K562 (cell line): ENCODE results near the gene CDC123. TPM values are rescaled to one million over a fixed set of nuclear protein-coding genes. Genes with fewer than 3 reads are reported as not detected.
"Not testable (repeated sequence)": the region's sequence is repeated elsewhere in the genome, so short reads cannot be mapped to it uniquely, and the experiment has no call there.

Source experiments
- ATAC-seq: fragments of 200-7000 bp; cut with Tn5 transposase; 3 replicates; pipeline ENCODE4 v1.9.1; 2020; ENCODE audit warnings: moderate library complexity
- BruUV-seq: library from RNA; stranded (reverse); fragments of 400-500 nt; replicated peaks from 2 replicates; lab custom pipeline; 2021; lab: Mats Ljungman, UMichigan
- CTCF ChIA-PET: fragments of 300-600 bp; formaldehyde crosslinking; extraction: SDS; loops from one replicate; lab custom pipeline; 2021; ENCODE audit warnings: low intra/inter-chr PET ratio; lab: Yijun Ruan, JAX
- POLR2A ChIA-PET: fragments of 300-600, 350-650 bp; sonication (Branson Sonifier 250); formaldehyde crosslinking; extraction: SDS; loops from one replicate; lab custom pipeline; 2021; ENCODE audit warnings: antibody characterized with exemption, inconsistent platforms; lab: Yijun Ruan, JAX
- DNase-seq, 4 experiments: peaks; one replicate each; pipeline versions ENCODE4 v3.0.0 to v3.0.0-alpha.2; 2011 to 2018; ENCODE audit warnings: low spot score in 3 of 4, mixed read lengths in 3 of 4; ENCODE audit errors: extremely low read depth in 1 of 4
- FAIRE-seq: peaks from 2 replicates; lab custom pipeline; 2011; peaks lifted over from hg19 to GRCh38; lab: Jason Lieb, UNC
- H2AFZ ChIP-seq: 2 replicates; pipeline ENCODE4 v1.6.0; 2011; ENCODE audit warnings: low read depth, low read length, control low read depth, inconsistent platforms
- H3K27ac ChIP-seq: fragments of 200-600 bp; 3 replicates; pipeline ENCODE4 v1.8.0; 2011; ENCODE audit warnings: low read depth, mild to moderate bottlenecking, control low read depth, inconsistent platforms, low read length, moderate library complexity, mixed read lengths; ENCODE audit errors: extremely low read depth
- H3K27me3 ChIP-seq, 2 experiments: fragments of 300-600 bp in 1 of 2; 2 replicates in 1 of 2; 3 replicates in 1 of 2; pipeline versions ENCODE4 v1.6.0 to v1.8.0; 2011; ENCODE audit warnings: inconsistent platforms in 2 of 2, low read length in 2 of 2, mild to moderate bottlenecking in 1 of 2, mixed read lengths in 1 of 2, moderate library complexity in 1 of 2; ENCODE audit not compliant: control insufficient read depth in 2 of 2, insufficient read depth in 2 of 2
- H3K36me3 ChIP-seq: fragments of 300-600 bp; 3 replicates; pipeline ENCODE4 v1.8.0; 2011; ENCODE audit warnings: mild to moderate bottlenecking, low read length, inconsistent platforms; ENCODE audit not compliant: control insufficient read depth, insufficient read depth
- H3K4me1 ChIP-seq, 2 experiments: fragments of 200-600 bp in 1 of 2; replicated peaks in 1 of 2; 2 replicates in 1 of 2; 3 replicates in 1 of 2; pipeline versions ENCODE4 v1.5.1 to v1.8.0; 2011; ENCODE audit warnings: inconsistent platforms in 2 of 2, low read length in 2 of 2, mild to moderate bottlenecking in 1 of 2, mixed read lengths in 1 of 2, moderate library complexity in 1 of 2; ENCODE audit not compliant: control insufficient read depth in 2 of 2, insufficient read depth in 2 of 2
- H3K4me2 ChIP-seq: 2 replicates; pipeline ENCODE4 v1.6.1; 2011; ENCODE audit warnings: low read length, control low read depth, inconsistent platforms, mixed read lengths; ENCODE audit not compliant: insufficient read depth
- H3K4me3 ChIP-seq: fragments of 200-600 bp; sonication (generic), shearing (Covaris generic); 2 replicates; pipeline ENCODE4 v1.5.1; 2016; ENCODE audit warnings: control low read depth, inconsistent platforms
- H3K79me2 ChIP-seq: fragments of 200-600 bp; 3 replicates; pipeline ENCODE4 v1.8.0; 2011; ENCODE audit warnings: low read length, inconsistent platforms; ENCODE audit not compliant: control insufficient read depth, insufficient read depth
- H3K9ac ChIP-seq, 2 experiments: 2 replicates each; pipeline versions ENCODE4 v1.6.0 to v1.6.1; 2011; ENCODE audit warnings: low read depth in 2 of 2, low read length in 2 of 2, control low read depth in 1 of 2, inconsistent platforms in 1 of 2, mild to moderate bottlenecking in 1 of 2, mixed read lengths in 1 of 2; ENCODE audit not compliant: insufficient read depth in 1 of 2
- H3K9me1 ChIP-seq: one replicate; pipeline ENCODE4 v1.6.0; 2011; ENCODE audit warnings: inconsistent platforms, mild to moderate bottlenecking, low read length, moderate library complexity; ENCODE audit not compliant: control insufficient read depth, insufficient read depth
- H3K9me3 ChIP-seq: replicated peaks from 2 replicates; pipeline ENCODE4 v1.5.1; 2011; ENCODE audit warnings: low read depth, low read length, inconsistent platforms; ENCODE audit not compliant: control insufficient read depth, insufficient read depth
- H4K20me1 ChIP-seq: replicated peaks from 2 replicates; pipeline ENCODE4 v1.6.1; 2011; ENCODE audit warnings: low read length, inconsistent platforms, mixed read lengths; ENCODE audit not compliant: control insufficient read depth, insufficient read depth
- ATF6 ChIP-seq: sonication (generic); formaldehyde crosslinking; IDR thresholded peaks from 2 replicates; pipeline ENCODE4 v1.4.0; 2020; ENCODE audit warnings: mild to moderate bottlenecking, missing genetic modification reagents
- FOXP1 ChIP-seq: sonication (generic); formaldehyde crosslinking; IDR thresholded peaks from 2 replicates; pipeline ENCODE4 v1.8.0; 2022; ENCODE audit warnings: mild to moderate bottlenecking, missing genetic modification reagents
- HMG20A ChIP-seq: fragments of 450-650 bp; formaldehyde crosslinking; conservative IDR thresholded peaks from 2 replicates; pipeline ENCODE4 v1.4.0; 2020; ENCODE audit warnings: mild to moderate bottlenecking, mixed read lengths
- JUND ChIP-seq, 2 experiments: IDR thresholded peaks; 2 replicates in 1 of 2; 3 replicates in 1 of 2; pipeline ENCODE4 v1.6.1; 2011; ENCODE audit warnings: borderline replicate concordance in 2 of 2, low read depth in 2 of 2, low read length in 2 of 2, improper control_type of control experiment in 1 of 2, missing biosample characterization in 1 of 2, missing genetic modification characterization in 1 of 2, missing genetic modification reagents in 1 of 2
- NCOA2 ChIP-seq, 2 experiments: fragments of 450-650 bp; IDR thresholded peaks; 2 replicates each; pipeline ENCODE4 v1.6.1; 2018; ENCODE audit warnings: mild to moderate bottlenecking in 2 of 2, moderate library complexity in 1 of 2; ENCODE audit not compliant: partially characterized antibody in 2 of 2
- ZKSCAN3 ChIP-seq: fragments of 250-450 bp; sonication (Bioruptor Pico); IDR thresholded peaks from 2 replicates; pipeline ENCODE4 v1.4.0; 2020
- ZNF707 ChIP-seq: fragments of 250-450 bp; sonication (Bioruptor Pico); conservative IDR thresholded peaks from 2 replicates; pipeline ENCODE4 v1.8.0; 2022; ENCODE audit warnings: inconsistent platforms, mild to moderate bottlenecking, moderate library complexity
- WGBS: fragments of 100-300 bp; shearing (Covaris generic); methylation state at CpG from one replicate; pipeline ENCODE4 v1.1.6; 2016; ENCODE audit warnings: low coverage, mixed read lengths; ENCODE audit not compliant: insufficient coverage; ENCODE audit errors: missing lambda C conversion rate; 5-methylcytosine and 5-hydroxymethylcytosine counted together
- in situ Hi-C: fragments of 300-500 bp; cut with MboI; formaldehyde crosslinking; loops from 4 replicates; pipeline ENCODE4 v1.15.0; 2018; ENCODE audit warnings: inconsistent platforms, mixed read lengths
- intact Hi-C: fragments of 100-400 bp; cut with micrococcal nuclease; formaldehyde crosslinking; loops from 2 replicates; pipeline ENCODE4 v1.14.2; 2022
- polyA plus RNA-seq, 8 experiments: library from polyadenylated mRNA; depleted of rRNA in 4 of 8; stranded (reverse) in 5 of 8; unstranded in 3 of 8; fragments of >200 nt; fragmentation: Nextera tagmentation in 2 of 8; fragmentation: Illumina TruSeq in 1 of 8; extraction: Ambion mirVana in 2 of 8; extraction: Trizol in 1 of 8; gene quantifications; 2 replicates each; pipeline versions ENCODE4 v1.2.1 to v1.2.3, GENCODE V29; 2011 to 2014; ENCODE audit warnings: inconsistent platforms in 1 of 8, missing spikeins in 1 of 8
- total RNA-seq, 7 experiments: library from RNA; depleted of rRNA in 6 of 7; stranded (reverse); fragments of >200 nt in 6 of 7; fragmentation: Illumina TruSeq in 2 of 7; extraction: Trizol in 2 of 7; gene quantifications; 2 replicates each; pipeline versions ENCODE4 v1.2.1 to v1.2.3, GENCODE V29; 2011 to 2021; ENCODE audit warnings: low replicate concordance in 1 of 7
- TF ChIP-seq, protein P1 (sequence below): fragments of 250-450 bp; sonication (Bioruptor Pico); IDR thresholded peaks from 2 replicates; pipeline ENCODE4 v1.5.0; 2020; ENCODE audit warnings: mild to moderate bottlenecking
- TF ChIP-seq, protein P2 (sequence below): fragments of 250-450 bp; sonication (Bioruptor Pico); IDR thresholded peaks from 2 replicates; pipeline ENCODE4 v1.8.0; 2021; ENCODE audit warnings: moderate library complexity, mild to moderate bottlenecking, inconsistent platforms

CDC123 gene
- total and polyA plus RNA-seq, 9 of the 15 experiments (the other 6 are each of a cell fraction or from before 2014, with no cell fraction given): 137 to 288 (median 175) TPM

DNA sequence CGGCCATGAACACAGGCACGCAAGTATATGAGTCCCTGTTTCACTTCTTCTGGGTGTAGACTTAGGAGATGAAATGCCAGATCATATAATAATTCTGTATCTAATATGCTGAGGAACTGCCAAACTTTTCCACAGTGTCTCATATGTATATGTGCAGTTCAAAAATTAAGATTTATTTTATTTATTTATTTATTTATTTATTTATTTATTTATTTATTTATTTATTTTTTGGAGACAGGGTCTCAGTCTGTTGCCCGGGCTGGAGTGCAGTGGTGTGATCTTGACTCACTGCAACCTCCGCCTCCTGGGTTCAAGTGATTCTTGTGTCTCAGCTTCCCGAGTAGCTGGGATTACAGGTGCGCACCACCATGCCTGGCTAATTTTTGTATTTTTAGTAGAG is 24.5 kb upstream of the CDC123 start:
- H3K4me1 ChIP-seq, H4K20me1 ChIP-seq, intact Hi-C loops, CTCF ChIA-PET, H3K4me3 ChIP-seq, H3K27me3 ChIP-seq, H3K27ac ChIP-seq, H3K79me2 ChIP-seq, H2AFZ ChIP-seq, H3K9me1 ChIP-seq, in situ Hi-C loops, DNase-seq, ATAC-seq, H3K4me2 ChIP-seq, POLR2A ChIA-PET, H3K9ac ChIP-seq, H3K9me3 ChIP-seq, BruUV-seq, FAIRE-seq: not testable (repeated sequence)
- 98% methylated on average over 6 of the region's 6 CpGs for WGBS
- H3K36me3 ChIP-seq: peaks cover 83% of the 10 kb centered on the region

DNA sequence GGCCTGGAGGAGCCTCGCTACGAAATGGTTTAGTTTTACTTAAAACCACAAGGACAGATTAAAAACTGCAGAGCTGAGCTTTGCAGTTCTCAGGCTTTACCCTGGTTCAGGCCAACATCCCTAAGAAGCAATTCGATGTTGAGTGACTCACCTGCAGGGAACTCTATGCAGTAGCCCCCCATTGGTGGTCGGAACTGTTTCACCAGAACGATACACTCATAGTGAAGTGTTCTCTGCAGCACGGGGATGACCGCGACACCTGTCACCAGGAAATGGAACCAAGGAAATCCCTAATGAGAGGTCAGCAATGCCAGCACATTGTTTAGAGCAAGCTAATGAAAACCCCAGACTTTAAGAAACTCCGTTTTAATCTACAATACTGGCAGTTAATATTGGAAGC is 18.3 kb upstream of the CDC123 start:
- H3K27ac ChIP-seq: no peak overlapping the region
- H3K79me2 ChIP-seq: no peaks in the 10 kb centered on the region
- H2AFZ ChIP-seq: no peak overlapping the region
- H3K4me1 ChIP-seq: no peaks in the 10 kb centered on the region
- no peak overlapping the region for H3K4me2 ChIP-seq
- DNase-seq: no peak
- no peak for ATAC-seq
- H3K9ac ChIP-seq: no peak overlapping the region
- peaks cover 80% of the 10 kb centered on the region; the same call in 2 of the 3 replicates for H3K36me3 ChIP-seq
- WGBS: 94% methylated on average over 9 of the region's 9 CpGs
- POLR2A ChIA-PET: interaction anchor here (0.6 kb wide), 1 partner anchor 12 kb away, joined by 3 read pairs; no protein-coding TSS in a partner anchor
- no peak overlapping the region for H3K4me3 ChIP-seq
- BruUV-seq: no TSS peak
- in situ Hi-C loops (no loop called here), intact Hi-C loops (no loop called here)
- no peak for FAIRE-seq
- H3K27me3 ChIP-seq: no peaks in the 10 kb centered on the region
- H3K9me3 ChIP-seq: no peaks in the 10 kb centered on the region
- no peaks in the 10 kb centered on the region for H3K9me1 ChIP-seq
- CTCF ChIA-PET: no interaction called here
- no peaks in the 10 kb centered on the region for H4K20me1 ChIP-seq
- TF ChIP-seq FOXP1 (CRISPR knock-in tag) (no peak), HMG20A (CRISPR knock-in tag) (no peak), ZNF707 (CRISPR knock-in tag) (no peak), ZKSCAN3 (CRISPR knock-in tag) (no peak), JUND (IDR thresholded peaks at IDR 0.05; ENCODE audit: borderline replicate concordance, low read depth, low read length) (no peak), JUND (tag; IDR thresholded peaks at IDR 0.05; ENCODE audit: borderline replicate concordance, low read depth, low read length) (no peak), ATF6 (CRISPR knock-in tag) (no peak), NCOA2 (IDR thresholded peaks at IDR 0.05; ENCODE audit: partially characterized antibody in 2 of 2) (no peak)
- TF ChIP-seq, protein P1, sequence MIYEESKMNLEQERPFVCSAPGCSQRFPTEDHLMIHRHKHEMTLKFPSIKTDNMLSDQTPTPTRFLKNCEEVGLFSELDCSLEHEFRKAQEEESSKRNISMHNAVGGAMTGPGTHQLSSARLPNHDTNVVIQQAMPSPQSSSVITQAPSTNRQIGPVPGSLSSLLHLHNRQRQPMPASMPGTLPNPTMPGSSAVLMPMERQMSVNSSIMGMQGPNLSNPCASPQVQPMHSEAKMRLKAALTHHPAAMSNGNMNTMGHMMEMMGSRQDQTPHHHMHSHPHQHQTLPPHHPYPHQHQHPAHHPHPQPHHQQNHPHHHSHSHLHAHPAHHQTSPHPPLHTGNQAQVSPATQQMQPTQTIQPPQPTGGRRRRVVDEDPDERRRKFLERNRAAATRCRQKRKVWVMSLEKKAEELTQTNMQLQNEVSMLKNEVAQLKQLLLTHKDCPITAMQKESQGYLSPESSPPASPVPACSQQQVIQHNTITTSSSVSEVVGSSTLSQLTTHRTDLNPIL (CRISPR knock-in tag): no peak
- TF ChIP-seq, protein P2, sequence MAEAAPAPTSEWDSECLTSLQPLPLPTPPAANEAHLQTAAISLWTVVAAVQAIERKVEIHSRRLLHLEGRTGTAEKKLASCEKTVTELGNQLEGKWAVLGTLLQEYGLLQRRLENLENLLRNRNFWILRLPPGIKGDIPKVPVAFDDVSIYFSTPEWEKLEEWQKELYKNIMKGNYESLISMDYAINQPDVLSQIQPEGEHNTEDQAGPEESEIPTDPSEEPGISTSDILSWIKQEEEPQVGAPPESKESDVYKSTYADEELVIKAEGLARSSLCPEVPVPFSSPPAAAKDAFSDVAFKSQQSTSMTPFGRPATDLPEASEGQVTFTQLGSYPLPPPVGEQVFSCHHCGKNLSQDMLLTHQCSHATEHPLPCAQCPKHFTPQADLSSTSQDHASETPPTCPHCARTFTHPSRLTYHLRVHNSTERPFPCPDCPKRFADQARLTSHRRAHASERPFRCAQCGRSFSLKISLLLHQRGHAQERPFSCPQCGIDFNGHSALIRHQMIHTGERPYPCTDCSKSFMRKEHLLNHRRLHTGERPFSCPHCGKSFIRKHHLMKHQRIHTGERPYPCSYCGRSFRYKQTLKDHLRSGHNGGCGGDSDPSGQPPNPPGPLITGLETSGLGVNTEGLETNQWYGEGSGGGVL (CRISPR knock-in tag): no peak
